NOMO-1 (cell line): ENCODE measurements around the gene GPR143.
A peak's percentile ranks its signal among the peaks of the same experiment; 100 is the strongest.
"Not testable (repeated sequence)": the region's sequence is repeated elsewhere in the genome, so short reads cannot be mapped to it uniquely, and the experiment has no call there.

Experiments used
- DNase-seq, 2 experiments: peaks; one replicate each; lab custom pipeline; 2025; ENCODE audit not compliant: unreplicated experiment in 2 of 2; lab: John Stamatoyannopoulos, UW

Gene GPR143

GRCh38 chrX:9765737-9766097, at the start of gene GPR143:
Gene GPR143 (minus strand): TSS chrX:9765847. CDS start chrX:9765817, 30 bp downstream.
- DNase-seq: no peak

DNA sequence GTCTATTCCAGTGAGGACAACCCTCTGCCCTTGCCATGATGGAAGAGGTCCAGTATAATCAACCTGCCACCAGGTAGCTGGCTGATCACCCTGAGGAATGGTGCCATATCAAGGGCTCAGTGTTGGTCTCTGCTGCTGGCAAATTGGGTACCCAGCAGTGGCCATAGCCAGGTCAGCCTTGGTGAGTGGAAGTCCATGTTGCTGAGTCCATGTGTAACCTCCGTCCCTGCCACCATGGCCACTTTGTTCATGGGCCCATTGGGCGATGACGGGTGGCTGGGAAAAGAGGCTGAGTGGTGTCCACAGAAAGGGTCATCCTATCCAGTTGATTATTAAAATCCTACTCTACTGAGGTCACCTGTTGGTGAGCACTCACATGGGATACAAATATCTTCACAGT, 45.4 kb upstream of the GPR143 start:
- not testable (repeated sequence) for DNase-seq

- not testable (repeated sequence) for DNase-seq
These were observed 44.2 kb upstream of the GPR143 start for GRCh38 chrX:9809876-9810275.

- no peak for DNase-seq
These were observed 41.9 kb upstream of the GPR143 start for GRCh38 chrX:9807355-9808182.

DNA sequence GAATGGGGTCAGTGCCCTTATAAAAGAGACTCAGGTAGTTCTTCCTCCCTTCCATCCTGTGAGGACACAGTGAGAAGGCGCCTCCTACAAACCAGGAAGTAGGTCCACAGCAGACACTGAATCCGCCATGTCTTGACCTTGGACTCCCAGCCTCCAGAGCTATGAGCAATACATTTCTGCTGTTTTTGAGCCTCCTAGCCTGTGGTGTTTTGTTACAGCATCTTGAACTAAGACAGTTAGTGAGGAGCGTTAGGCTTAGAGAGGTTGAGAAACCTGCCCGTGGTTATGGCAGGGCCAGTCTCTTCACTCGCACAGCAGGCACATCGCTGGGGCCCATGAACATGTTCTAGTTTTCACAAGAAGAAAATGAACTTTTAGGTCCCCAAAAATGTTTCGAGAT, 40.3 kb upstream of the GPR143 start:
- no peak for DNase-seq

- DNase-seq: no peak
These were observed 38.8 kb upstream of the GPR143 start for GRCh38 chrX:9804444-9804843.

DNA sequence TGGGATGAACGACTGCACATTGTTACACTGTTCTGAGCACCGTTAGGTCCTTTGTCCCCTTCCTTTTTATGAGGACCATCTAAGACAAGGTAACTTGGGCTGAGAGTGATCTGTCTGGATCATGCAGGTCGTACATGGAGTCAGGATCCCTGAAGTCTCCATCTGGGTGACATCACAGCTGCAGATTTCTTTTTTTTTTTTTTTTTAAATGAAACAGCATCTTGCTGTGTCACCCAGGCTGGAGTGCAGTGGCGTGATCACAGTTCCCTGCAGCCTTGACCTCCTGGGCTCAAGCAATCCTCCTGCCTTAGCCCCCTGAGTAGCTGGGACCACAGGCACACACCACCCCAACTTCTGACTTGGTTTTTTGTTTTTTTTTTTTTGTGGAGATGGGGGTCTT, 37.1 kb upstream of the GPR143 start:
- no peak for DNase-seq

DNA sequence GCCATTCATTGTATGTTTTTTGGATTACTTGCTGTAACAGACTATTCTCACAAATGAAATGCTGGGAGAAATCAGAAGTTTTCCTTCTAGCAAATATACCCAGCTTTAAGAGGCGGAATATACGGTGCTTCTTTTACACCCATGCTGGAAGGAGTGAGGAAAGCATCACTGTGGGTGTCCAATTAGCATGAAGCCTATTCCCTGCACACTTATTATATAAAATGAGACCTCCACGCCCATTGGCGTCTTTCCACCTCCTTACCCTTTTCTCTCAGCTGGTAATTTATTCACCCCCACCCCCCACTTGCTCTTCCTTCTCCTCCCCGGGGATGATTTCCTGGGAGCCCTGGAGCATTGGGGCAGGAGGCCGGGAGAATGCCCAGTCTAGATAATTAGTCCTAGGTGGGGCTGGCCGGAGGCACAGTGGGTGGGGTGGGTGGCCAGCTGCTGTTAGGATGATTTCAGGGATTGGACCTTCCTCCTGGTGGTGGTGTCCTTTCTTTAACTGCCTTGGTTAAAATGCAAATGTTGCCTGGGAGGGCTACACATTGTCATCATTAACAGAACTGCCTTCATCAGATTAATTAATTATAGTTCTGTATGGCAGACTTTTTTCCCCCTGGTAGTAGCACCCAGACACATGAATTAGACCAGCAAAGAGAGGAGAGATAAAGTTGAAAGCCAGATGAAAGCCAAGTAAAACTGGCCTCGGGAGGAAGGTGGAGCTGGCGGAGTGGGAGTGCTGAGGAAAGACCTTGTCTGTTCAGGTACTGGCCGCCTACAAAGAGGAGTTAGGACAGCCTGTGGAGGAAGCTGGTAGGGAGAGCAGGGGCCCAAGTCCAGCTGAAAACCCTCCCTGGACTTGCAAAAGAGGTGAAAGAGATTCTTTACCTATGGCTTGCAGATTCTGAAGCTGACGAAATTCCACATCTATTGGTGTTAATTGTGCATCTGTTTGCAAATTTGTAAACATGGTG, 32.0 kb upstream of the GPR143 start:
- DNase-seq: no peak

- no peak for DNase-seq
These were observed 28.8 kb upstream of the GPR143 start for GRCh38 chrX:9794495-9794894.

GRCh38 chrX:9790866-9791265, 25.2 kb upstream of the GPR143 start:
- no peak for DNase-seq

GRCh38 chrX:9789555-9789954, 23.9 kb upstream of the GPR143 start:
- no peak for DNase-seq

GRCh38 chrX:9788911-9789310, 23.3 kb upstream of the GPR143 start:
- DNase-seq: no peak

- no peak for DNase-seq
These were observed 21.4 kb upstream of the GPR143 start for GRCh38 chrX:9786798-9787635.

DNA sequence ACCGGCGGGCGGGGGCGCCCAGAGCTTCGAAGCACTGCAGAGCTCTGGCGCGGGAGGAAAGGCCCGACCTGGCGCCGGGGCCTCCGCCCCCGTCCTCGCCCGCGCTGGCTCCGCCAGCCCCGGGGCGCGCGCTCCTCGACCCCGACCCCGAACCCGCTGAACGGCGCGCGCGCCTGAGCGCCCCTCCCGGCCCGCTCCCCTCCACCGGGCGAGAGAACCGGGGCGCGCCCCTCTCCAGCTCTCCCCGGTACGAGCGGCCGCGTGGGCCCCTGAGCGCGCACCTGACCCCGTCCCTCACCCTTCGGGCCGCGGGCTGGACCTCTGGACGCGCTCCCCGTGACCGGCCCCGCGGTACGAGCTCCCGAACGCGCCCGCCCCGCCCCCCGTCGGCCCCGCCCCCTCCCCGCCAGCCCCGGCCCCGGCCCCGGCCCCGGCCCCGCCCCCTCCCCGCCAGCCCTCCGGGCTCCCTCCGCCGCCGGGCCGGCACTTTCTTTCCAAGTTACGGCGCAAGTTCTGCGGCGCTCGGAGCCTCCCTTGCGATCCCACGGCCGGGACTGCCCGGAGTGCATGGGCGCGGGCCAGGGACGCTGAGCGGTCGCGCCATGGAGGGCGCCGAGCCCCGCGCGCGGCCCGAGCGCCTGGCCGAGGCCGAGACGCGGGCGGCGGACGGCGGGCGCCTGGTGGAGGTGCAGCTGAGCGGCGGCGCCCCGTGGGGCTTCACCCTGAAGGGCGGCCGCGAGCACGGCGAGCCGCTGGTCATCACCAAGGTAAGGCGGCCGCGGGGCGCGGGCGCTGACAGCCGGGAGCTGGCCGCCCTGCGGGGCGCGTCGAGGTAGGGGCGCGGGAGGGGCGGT, 20.5 kb upstream of the GPR143 start, which contains the start of gene SHROOM2:
Gene SHROOM2 (plus strand): TSS at position 486 of the 854 bp plus-strand sequence. CDS start 117 bp downstream, at position 603.
- no peak for DNase-seq

GRCh38 chrX:9785254-9785943, 19.8 kb upstream of the GPR143 start:
- no peak for DNase-seq

DNA sequence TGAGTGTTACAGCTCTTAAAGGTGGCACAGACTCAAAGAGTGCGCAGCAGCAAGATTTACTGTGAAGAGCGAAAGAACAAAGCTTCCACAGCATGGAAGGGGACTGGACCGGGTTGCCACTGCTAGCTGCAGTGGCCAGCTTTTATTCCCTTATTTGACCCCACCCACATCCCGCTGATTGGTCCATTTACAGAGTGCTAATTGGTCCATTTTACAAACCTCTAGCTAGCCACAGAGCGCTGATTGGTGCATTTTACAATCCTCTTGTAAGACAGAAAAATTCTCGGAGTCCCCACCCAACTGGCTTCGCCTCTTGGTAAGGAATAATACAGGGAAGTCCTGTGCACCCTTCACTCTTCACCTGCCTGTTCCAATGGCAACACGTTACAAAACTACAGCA, 18.7 kb upstream of the GPR143 start:
- no peak for DNase-seq

DNA sequence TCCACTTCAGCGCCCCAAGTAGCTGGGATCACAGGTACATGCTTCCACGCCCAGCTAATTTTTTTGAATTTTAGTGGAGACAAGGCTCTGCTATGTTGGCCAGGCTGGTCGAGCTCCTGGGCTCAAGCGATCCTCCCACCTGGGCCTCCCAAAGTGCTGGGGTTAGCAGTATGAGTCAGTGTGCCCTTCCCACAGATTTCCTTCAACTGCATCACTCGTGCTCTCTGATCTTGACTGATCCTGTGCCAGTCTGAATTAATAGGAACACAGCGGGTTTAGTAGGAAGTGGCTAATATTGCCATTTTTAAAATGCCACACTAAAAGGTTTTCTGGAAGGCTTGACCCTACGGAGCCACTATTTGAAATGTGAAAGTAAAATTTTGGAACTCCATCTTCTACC, 16.3 kb upstream of the GPR143 start:
- DNase-seq: no peak

DNA sequence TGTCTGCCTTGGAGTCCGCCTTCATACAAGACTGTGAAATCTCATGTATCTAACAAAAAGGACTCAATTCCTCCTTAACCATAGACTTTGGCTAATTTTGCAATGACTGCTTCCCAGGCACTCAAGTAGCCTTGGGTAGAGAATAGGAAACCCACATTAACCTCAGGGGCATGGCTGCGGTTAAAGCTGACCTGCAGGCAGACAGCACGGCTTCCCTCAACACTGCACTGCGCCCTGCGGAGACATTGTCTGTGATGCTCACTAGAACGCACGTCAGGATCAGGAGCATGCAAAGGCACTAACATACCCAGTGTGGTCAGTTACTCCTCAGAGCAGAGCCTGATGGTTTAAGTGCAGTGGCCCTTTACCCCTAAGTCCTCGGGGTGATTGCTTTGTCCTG, 10.3 kb upstream of the GPR143 start:
- peak; percentile 43 to 86 for DNase-seq

DNA sequence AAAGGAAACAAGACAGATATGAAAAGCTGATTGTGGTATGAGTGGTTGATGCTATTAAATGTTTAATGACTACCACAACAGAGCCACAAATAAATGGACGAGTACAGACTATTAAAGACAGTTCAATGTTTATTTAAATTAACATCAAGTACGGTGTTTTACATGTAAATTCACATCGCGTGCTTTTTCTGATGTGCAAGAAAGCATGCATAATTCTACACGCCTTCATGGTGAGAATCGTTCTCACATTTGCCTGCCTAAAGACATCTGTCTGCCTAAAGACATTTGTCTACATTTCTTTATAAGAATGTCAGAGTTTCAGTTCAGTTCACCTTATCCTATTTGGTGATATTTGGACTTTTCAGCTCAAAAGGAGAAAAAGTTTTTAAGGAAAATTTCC, 7.3 kb upstream of the GPR143 start:
- DNase-seq: no peak
